Effector memory CD8-positive, alpha-beta T cell (primary cell): ENCODE data around the gene PMM2.
"Not testable (repeated sequence)": the region's sequence is repeated elsewhere in the genome, so short reads cannot be mapped to it uniquely, and the experiment has no call there.

ENCODE experiments used
- ATAC-seq: fragments of 150-1000 bp; cut with Tn5 transposase; replicated peaks from 2 replicates; pipeline ENCODE4 v1.10.0; 2021; ENCODE audit warnings: mild to moderate bottlenecking, moderate library complexity
- DNase-seq, 3 experiments: peaks; one replicate each; pipeline ENCODE4 v3.0.0; 2021
- H3K27ac Mint-ChIP-seq, 2 donors: one replicate each; pipeline ENCODE4 v1.8.0; 2022; ENCODE audit warnings: mild to moderate bottlenecking in 2 of 2, mixed read lengths in 2 of 2, moderate library complexity in 2 of 2
- H3K27me3 Mint-ChIP-seq, 2 donors: one replicate each; pipeline ENCODE4 v1.8.0; 2022; ENCODE audit warnings: mixed read lengths in 2 of 2
- H3K36me3 Mint-ChIP-seq: one replicate; pipeline ENCODE4 v1.8.0; 2022; ENCODE audit warnings: mild to moderate bottlenecking, moderate library complexity, mixed read lengths; ENCODE audit not compliant: insufficient read depth
- H3K4me1 Mint-ChIP-seq, 2 donors: one replicate each; pipeline ENCODE4 v1.8.0; 2022; ENCODE audit warnings: low read depth in 2 of 2, mixed read lengths in 2 of 2
- H3K4me3 Mint-ChIP-seq, 2 donors: one replicate each; pipeline ENCODE4 v1.8.0; 2022; ENCODE audit warnings: mild to moderate bottlenecking in 2 of 2, mixed read lengths in 2 of 2, moderate library complexity in 2 of 2
- H3K9me3 Mint-ChIP-seq, 2 donors: one replicate each; pipeline ENCODE4 v1.8.0; 2022; ENCODE audit warnings: mixed read lengths in 2 of 2

PMM2 gene

GRCh38 chr16:8866118-8866883, 68.7 kb downstream of the PMM2 start:
- H3K27ac Mint-ChIP-seq: peak overlapping the region; percentile 55 to 72
- ATAC-seq (no peak), DNase-seq (no peak)
- no peaks in the 10 kb centered on the region for H3K27me3 Mint-ChIP-seq
- H3K4me3 Mint-ChIP-seq: peak overlapping the region; percentile 76 to 90
- peaks cover 38 to 49% of the 10 kb centered on the region in 2 donors for H3K4me1 Mint-ChIP-seq
- peaks cover 9% of the 10 kb centered on the region for H3K36me3 Mint-ChIP-seq
- H3K9me3 Mint-ChIP-seq: no peaks in the 10 kb centered on the region

- H3K9me3 Mint-ChIP-seq: no peaks in the 10 kb centered on the region
- peaks cover 38 to 49% of the 10 kb centered on the region in 2 donors for H3K4me1 Mint-ChIP-seq
These were observed 69.2 kb downstream of the PMM2 start for GRCh38 chr16:8866884-8867215.

GRCh38 chr16:8867216-8867931, 69.7 kb downstream of the PMM2 start:
- no peak for DNase-seq
- Mint-ChIP-seq H3K4me3 (peak overlapping the region; percentile 90 to 97), H3K4me1 (peaks cover 35 to 45% of the 10 kb centered on the region in 2 donors), H3K9me3 (no peaks in the 10 kb centered on the region), H3K27ac (peak overlapping the region; percentile 72 to 97), H3K36me3 (peaks cover 9% of the 10 kb centered on the region), H3K27me3 (no peaks in the 10 kb centered on the region)
- no peak for ATAC-seq

More at GRCh38 chr16:8866884-8867215, 69.2 kb downstream of the PMM2 start:
- no peaks in the 10 kb centered on the region for H3K27me3 Mint-ChIP-seq
- no peak for ATAC-seq
- no peak for DNase-seq
- H3K4me3 Mint-ChIP-seq: peak overlapping the region; percentile 90 to 97
- peak overlapping the region; percentile 72 to 97 for H3K27ac Mint-ChIP-seq
- peaks cover 9% of the 10 kb centered on the region for H3K36me3 Mint-ChIP-seq

GRCh38 chr16:8867932-8868415, 70.3 kb downstream of the PMM2 start:
- H3K36me3 Mint-ChIP-seq: peaks cover 9% of the 10 kb centered on the region
- peak; percentile 62 to 71 (median 68) for DNase-seq
- peak overlapping the region; percentile 72 to 97 for H3K27ac Mint-ChIP-seq
- H3K27me3 Mint-ChIP-seq: no peaks in the 10 kb centered on the region
- peaks cover 34 to 40% of the 10 kb centered on the region in 2 donors for H3K4me1 Mint-ChIP-seq
- H3K4me3 Mint-ChIP-seq: peak overlapping the region; percentile 90 to 97
- peak; percentile 13 for ATAC-seq
- no peaks in the 10 kb centered on the region for H3K9me3 Mint-ChIP-seq

- peak; percentile 71 for ATAC-seq
- Mint-ChIP-seq H3K36me3 (peaks cover 5% of the 10 kb centered on the region), H3K27ac (peak within 1 kb of the TSS; percentile 72 to 97), H3K9me3 (no peaks in the 10 kb centered on the region), H3K4me1 (peaks cover 34 to 40% of the 10 kb centered on the region in 2 donors), H3K4me3 (peak within 1 kb of the TSS; percentile 90 to 97), H3K27me3 (no peaks in the 10 kb centered on the region)
- peak; percentile 61 to 70 (median 69) for DNase-seq
These were observed 71.0 kb downstream of the PMM2 start, which contains the start of gene CARHSP1 for GRCh38 chr16:8868416-8869211. TSS of gene CARHSP1 (minus strand) at chr16:8869006. CDS start at chr16:8859328, 9,678 bp downstream.

- peak overlapping the region; percentile 73 to 97 for H3K4me3 Mint-ChIP-seq
- peaks cover 32 to 37% of the 10 kb centered on the region in 2 donors for H3K4me1 Mint-ChIP-seq
- H3K27me3 Mint-ChIP-seq: no peaks in the 10 kb centered on the region
- no peak for DNase-seq
- ATAC-seq: no peak
- peak overlapping the region; percentile 24 to 44 for H3K27ac Mint-ChIP-seq
- H3K9me3 Mint-ChIP-seq: no peaks in the 10 kb centered on the region
- H3K36me3 Mint-ChIP-seq: peaks cover 5% of the 10 kb centered on the region
These were observed 71.8 kb downstream of the PMM2 start for GRCh38 chr16:8869212-8869987.

GRCh38 chr16:8869988-8870241, 72.3 kb downstream of the PMM2 start:
- Mint-ChIP-seq H3K4me3 (peak overlapping the region in 1 of 2 donors; percentile 97), H3K27ac (peak overlapping the region in 1 of 2 donors; percentile 24), H3K4me1 (peaks cover 33 to 39% of the 10 kb centered on the region in 2 donors)
- not testable (repeated sequence) for DNase-seq, ATAC-seq, H3K9me3 Mint-ChIP-seq, H3K36me3 Mint-ChIP-seq, H3K27me3 Mint-ChIP-seq

GRCh38 chr16:8872071-8872470, 74.4 kb downstream of the PMM2 start:
- H3K4me1 Mint-ChIP-seq: peaks cover 22 to 26% of the 10 kb centered on the region in 2 donors
- no peak overlapping the region for H3K4me3 Mint-ChIP-seq
- H3K27me3 Mint-ChIP-seq: no peaks in the 10 kb centered on the region
- H3K27ac Mint-ChIP-seq: no peak overlapping the region
- DNase-seq (no peak), ATAC-seq (no peak)
- H3K36me3 Mint-ChIP-seq: peaks cover 8% of the 10 kb centered on the region
- no peaks in the 10 kb centered on the region for H3K9me3 Mint-ChIP-seq

- H3K4me3 Mint-ChIP-seq: no peak overlapping the region
- H3K36me3 Mint-ChIP-seq: peaks cover 4% of the 10 kb centered on the region
- no peaks in the 10 kb centered on the region for H3K27me3 Mint-ChIP-seq
- H3K27ac Mint-ChIP-seq: no peak overlapping the region
- H3K9me3 Mint-ChIP-seq: no peaks in the 10 kb centered on the region
- ATAC-seq: no peak
- no peak for DNase-seq
- H3K4me1 Mint-ChIP-seq: peaks cover 12 to 20% of the 10 kb centered on the region in 2 donors
These were observed 75.6 kb downstream of the PMM2 start for GRCh38 chr16:8872967-8873865.

- H3K27ac Mint-ChIP-seq, H3K4me3 Mint-ChIP-seq, H3K36me3 Mint-ChIP-seq, ATAC-seq, DNase-seq, H3K27me3 Mint-ChIP-seq, H3K9me3 Mint-ChIP-seq: not testable (repeated sequence)
- peaks cover 12 to 25% of the 10 kb centered on the region in 2 donors for H3K4me1 Mint-ChIP-seq
These were observed 76.2 kb downstream of the PMM2 start for GRCh38 chr16:8873866-8874195.

- Mint-ChIP-seq H3K4me3 (peak overlapping the region in 1 of 2 donors; percentile 40), H3K36me3 (peaks cover 6% of the 10 kb centered on the region)
- DNase-seq: no peak
These were observed 76.7 kb downstream of the PMM2 start for GRCh38 chr16:8874388-8874787.

GRCh38 chr16:8875317-8875716, 77.7 kb downstream of the PMM2 start:
- not testable (repeated sequence) for H3K4me3 Mint-ChIP-seq, H3K27ac Mint-ChIP-seq, DNase-seq, H3K27me3 Mint-ChIP-seq, ATAC-seq, H3K9me3 Mint-ChIP-seq, H3K36me3 Mint-ChIP-seq
- peaks cover 9 to 21% of the 10 kb centered on the region in 2 donors for H3K4me1 Mint-ChIP-seq

More at GRCh38 chr16:8874388-8874787, 76.7 kb downstream of the PMM2 start:
- ATAC-seq: no peak
- Mint-ChIP-seq H3K9me3 (no peaks in the 10 kb centered on the region), H3K27me3 (no peaks in the 10 kb centered on the region), H3K4me1 (peaks cover 7 to 21% of the 10 kb centered on the region in 2 donors), H3K27ac (peak overlapping the region; percentile 26 to 28)
